NOMO-1 treated with DMSO at 0.1 percent for 48 hours (cell line): ENCODE measurements around the gene MKNK1.

Experiments
- DNase-seq: peaks from one replicate; lab custom pipeline; 2025; ENCODE audit not compliant: unreplicated experiment; lab: John Stamatoyannopoulos, UW

The MKNK1 gene

DNA sequence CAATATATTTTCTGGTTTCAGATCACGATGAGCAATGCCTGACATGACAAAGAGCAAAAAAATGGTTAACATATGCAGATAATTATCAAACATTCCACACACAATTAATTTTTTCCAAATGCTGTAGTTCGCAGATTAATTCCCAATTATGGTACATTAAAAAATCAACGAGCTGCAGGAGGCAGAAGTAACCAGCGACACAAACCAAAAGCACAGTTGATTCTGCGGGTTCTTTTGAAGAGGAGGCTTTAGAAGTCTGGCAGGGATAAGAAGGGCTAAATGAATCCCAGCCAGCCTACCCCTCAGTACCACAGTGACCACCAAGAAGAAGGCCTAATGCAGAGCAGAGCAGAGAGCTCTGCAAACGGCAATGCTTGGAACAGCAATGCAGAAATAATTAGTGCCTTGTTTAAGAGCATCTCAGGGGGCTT lies 35.6 kb downstream of the MKNK1 start:
- no peak for DNase-seq

GRCh38 chr1:46563341-46563740 lies 40.7 kb downstream of the MKNK1 start:
- no peak for DNase-seq

- DNase-seq, result no peak
These were observed 41.6 kb downstream of the MKNK1 start for GRCh38 chr1:46562498-46562897.

GRCh38 chr1:46558966-46559365 lies 45.1 kb downstream of the MKNK1 start:
- DNase-seq, result no peak

DNA sequence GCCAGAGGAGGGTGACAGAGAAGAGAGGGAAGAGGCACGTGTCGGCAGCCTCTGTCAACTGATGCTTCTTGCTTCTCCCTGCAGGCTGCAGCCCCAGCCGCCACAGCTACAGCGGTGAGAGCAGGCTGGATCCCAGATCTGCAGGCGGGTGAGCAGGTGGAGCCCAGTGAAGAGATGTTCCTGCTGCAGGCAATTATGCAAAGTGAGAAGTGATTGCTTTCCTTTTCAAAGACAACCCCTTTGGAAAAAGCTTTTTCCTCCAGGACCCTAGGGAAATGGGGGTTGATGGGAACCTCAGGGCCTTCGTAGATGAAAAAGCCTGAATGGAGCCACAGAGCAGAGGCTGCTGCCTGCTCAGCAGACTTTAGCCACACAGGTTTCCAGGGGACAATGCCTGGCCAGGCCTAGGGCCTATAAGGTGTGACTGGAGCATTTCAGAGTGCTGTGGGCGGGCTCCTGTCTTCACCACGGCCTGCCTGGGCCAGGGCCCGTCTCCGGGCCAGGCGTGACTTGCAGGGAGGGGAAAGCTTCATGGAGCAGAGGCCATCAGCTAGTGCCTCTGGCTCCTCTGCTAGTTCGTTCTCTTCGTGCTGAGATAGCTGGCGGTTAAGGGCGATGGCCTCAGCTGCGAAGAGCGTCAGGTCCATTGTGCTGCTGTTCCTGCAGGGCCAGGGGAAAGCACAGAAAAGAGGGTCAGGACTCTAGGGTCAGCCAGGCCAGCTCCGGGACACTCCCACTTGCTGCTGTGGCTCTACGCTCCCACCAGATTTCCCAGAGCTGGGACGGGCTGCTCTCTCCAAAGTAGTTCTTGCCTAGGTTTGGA lies 45.7 kb downstream of the MKNK1 start:
- no peak for DNase-seq

GRCh38 chr1:46557403-46557802 lies 46.7 kb downstream of the MKNK1 start:
- DNase-seq, result peak; percentile 9

GRCh38 chr1:46556822-46557221 lies 47.2 kb downstream of the MKNK1 start:
- peak; percentile 19 for DNase-seq

DNA sequence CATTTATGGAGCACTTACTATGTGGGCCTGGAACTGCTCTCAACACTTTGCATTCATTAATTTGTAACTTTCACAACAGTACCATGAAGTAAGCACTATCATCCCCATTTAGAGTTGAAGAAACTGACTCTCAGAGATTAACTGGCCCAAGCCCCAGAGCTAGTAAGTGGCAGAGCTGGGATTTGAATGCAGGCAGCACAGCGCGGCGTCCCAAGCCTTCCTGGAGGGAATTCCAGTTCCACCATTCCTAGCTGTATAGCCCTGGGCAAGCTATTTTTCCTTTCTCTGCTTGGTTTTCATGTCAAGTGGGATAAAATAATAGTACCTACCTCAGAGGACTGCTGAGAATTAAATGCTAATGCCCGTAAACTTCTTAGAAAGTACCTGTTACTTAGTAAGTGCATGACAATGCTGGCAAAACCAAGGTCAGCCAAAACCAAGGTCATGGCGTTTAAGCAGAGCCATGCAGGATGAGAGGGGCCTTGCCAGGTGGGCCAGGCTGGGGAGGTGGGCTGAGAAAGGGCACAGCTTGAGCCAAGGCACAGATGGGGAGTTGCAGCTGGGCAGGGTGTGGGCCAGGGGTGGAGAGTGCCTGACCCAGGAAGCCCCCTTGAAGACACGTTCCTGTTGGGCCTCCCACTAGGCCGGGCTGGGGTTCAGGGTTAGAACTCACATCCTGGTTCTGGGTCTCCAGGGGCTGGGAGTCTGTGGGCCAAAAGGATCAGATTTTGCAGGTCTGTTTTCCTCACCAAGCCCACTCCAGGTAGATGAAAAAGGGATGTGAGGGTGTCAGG lies 48.0 kb downstream of the MKNK1 start:
- no peak for DNase-seq

DNA sequence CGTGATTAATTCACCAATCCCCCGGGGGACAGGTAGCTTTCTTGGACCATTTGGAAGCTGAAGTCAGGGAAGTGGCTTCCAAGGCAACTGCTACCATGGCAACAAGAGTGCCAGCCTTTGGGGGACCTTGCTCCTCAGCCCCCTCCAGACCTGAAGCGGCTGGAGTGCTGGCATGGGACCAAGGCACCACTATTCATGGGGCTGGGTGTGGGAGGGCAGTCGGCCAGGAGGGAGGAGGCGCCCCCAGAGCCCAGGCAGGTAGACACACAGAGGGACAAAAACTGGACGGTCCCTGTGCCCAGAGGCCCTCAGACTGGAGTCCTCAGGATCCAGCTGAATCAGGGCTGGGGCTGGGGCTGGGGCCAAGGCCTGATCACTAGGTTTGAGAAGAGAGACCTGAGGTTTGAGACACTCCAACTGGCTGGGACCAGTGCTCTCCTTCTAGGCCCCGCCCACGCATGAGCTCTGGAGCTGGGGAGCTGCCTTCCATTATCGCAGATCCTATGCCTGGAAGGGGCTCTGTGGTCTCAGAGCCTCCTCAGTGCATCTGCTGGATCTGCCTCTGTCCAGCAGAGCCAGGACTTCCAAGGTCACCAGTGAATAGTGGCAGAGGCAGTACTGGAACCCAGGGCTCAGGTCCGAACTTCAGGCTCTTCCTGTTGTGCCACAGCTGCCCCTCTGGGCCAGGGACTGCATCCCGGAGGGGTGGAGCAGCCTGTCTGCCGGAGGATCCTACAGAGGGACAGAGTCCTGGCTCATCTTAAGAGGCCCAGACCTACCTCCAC lies 49.3 kb downstream of the MKNK1 start:
- no peak for DNase-seq

DNA sequence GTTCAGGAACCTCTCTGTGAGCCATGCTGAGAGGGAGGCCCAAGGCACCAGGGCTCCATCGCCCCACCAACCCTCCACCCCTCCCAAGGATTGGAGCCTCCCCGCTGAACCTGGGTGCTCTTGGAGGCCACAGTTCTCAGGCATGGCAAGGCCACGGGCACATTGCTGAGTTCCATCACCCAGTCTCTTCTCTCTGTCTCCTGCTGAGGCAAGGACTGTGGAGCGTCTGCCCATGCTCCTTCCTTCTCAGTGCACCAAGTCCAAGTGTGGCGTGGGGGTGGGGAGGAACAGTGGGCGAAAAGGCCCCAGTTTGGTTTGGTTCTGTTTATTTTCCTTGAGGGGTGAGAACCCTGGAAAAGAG lies 49.9 kb downstream of the MKNK1 start:
- DNase-seq, result no peak

DNA sequence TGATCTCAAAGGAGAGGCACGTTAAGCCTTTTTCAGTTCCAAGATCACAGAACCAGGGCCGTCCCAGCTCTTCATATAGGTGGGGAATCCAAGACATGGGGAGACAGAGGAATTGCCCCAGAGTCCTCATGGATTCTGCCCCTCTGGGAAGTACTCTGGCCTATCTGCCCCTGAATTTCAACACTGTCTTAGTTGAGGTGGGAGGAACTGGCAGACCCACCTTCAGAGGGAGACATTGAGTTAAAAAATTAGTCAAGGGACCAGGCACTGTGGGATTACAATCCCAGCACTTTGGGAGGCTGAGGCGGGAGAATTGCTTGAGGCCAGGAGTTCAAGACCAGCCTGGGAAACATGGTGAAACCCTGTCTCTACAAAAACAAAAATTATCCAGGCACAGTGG lies 50.6 kb downstream of the MKNK1 start:
- DNase-seq, result no peak

DNA sequence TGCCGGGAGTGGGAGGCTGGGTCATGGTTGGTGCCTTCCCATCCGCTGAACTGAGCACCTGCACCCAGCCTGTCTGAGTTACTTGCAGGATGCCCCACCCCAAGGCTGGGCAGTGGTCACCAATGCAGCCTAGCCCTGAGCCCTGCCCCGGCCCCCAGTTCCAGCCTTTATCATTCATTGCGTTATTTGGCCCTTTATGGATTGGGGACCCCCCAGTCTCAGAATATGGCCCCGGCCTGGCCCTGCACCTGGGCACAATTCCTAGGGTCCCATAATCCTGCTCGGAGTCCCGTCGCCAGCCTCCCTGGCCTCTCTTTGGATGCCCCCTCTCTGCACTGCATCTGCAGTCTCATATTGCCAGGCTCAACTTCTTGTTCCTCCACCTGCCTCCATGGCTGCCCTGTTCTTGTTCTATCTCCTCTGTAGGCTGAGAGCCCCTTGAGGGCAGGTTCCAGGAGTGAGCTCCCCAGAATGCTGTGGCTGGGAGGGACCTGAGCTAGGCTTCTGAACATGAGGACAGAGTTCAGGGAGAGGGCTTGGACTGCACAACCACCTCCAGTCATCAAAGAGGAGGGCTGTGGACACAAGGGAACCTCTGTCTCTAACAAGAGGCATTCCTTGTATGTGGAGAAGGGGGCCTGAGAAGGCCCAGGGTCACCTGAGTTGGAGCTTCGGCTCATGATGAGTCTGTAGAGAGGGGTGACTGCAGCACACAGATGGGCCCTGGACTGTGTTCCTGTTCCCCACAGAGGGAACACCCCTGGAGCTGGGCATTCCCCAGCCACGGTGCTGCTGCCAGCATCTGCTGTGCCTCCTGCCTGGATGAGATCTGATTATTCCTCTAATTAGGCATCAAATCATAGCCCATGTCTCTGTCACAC lies 51.5 kb downstream of the MKNK1 start:
- no peak for DNase-seq

DNA sequence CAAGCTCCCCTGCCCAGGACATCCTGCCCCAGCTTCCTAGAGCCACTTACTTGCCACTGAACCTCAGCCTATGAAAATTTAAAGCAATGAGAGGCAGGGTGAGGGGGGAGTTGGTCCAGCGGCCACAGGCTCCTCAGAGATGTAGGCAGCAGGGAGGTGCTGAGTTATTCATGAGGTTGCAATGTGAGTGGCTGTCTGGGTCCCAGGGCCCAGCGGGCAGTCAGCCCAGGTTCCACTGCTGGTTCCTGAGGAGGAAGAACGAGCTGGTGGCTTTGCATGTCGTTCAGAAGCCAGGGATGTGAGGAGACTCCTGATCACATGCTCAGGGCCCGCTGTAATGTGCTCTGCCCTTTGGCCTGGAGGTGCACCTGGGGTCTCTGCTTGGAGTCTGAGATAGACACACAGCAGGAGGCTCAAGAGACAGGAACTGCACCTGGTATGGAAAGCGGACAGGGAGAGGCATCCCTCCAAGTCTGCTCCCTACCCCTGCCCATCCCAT lies 52.4 kb downstream of the MKNK1 start, which contains the start of gene KNCN:
Gene KNCN (minus strand): TSS at position 51 of the 499 bp plus-strand sequence. CDS start 432 bp downstream, outside the sequence.
- no peak for DNase-seq

GRCh38 chr1:46550751-46551231 lies 53.3 kb downstream of the MKNK1 start:
- DNase-seq, result no peak

DNA sequence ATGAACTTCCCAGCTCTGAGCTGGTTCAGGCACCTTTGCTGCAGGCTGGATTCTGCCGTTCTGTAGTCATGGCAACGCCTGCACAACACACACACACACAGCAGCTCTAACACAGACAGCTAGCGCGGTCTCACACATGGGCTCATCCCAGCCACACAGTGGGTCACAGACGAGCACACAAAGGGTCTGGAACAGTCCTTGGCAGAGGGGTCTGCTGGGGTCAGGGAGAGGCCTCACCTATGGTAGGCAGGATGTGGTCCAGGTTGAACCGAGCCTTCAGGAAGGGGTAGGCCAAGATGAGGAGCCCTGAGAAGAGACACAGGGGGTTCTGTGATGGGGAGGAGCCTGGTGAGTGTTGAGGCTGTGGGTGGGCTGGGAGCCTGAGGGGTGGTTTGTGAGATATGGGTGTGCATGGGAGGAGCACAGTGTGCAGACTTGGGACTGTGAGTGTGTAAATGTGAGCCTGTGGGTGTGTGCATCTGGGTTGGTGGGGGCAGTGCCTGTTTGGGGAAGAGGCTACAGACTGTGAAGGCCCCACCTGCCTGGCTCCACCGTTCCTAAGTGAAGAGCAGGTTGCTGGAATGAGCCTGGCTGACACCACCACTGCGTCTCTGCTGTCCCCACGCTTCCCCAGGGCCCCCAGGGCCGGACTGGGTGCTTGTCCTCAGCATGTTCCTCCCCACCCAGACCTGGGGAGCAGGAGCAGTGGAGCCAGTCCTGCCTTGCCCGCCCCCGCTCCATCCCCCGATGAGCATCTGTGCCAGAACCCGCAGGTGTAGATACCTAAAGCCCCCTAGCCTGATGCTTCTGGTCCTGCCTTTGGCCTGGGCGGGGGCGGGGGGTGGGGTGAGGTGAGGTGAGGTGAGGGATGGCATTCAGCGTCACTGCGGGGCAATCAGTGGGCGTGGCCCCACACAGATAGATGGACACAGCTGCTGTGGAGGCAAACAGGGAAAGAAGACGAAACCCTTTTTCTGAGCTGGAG lies 54.1 kb downstream of the MKNK1 start:
- no peak for DNase-seq

- DNase-seq, result peak; percentile 24
These were observed 56.3 kb downstream of the MKNK1 start for GRCh38 chr1:46547481-46548383.

DNA sequence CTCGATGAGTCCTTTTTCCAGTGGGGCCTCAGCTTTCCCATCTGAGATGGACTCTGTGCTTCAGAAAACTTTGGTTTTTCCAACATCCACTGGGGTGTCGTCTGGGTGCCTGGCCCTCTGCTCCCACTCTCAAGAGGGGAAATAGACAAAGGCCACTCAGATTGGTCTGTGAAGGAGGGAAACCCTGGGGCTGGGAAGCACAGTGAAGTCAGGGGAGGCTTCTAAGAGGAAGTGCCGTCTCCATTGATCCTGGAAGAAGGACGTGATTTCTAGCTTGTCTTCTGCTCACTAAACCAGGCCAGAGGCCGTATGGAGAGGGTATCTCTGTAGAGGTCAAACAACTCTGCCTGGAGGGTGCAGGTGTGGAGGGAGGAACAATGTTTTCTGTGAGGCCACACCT lies 57.9 kb downstream of the MKNK1 start:
- DNase-seq, result no peak

- DNase-seq, result no peak
These were observed 58.3 kb downstream of the MKNK1 start for GRCh38 chr1:46545784-46546183.
